Prostate gland (tissue), 2 donors: Measurements from ENCODE around the gene ITPR2. TPM values are rescaled to one million over a fixed set of nuclear protein-coding genes. Genes with fewer than 3 reads are reported as not detected.

Experiments used
- DNase-seq: peaks from one replicate; pipeline ENCODE4 v3.0.0-alpha.2; 2019; ENCODE audit warnings: low spot score
- H3K27ac ChIP-seq, 2 donors: fragments of 200-600 bp; sonication (generic); 2 replicates each; pipeline ENCODE4 v1.5.1; 2017 to 2019
- H3K27me3 ChIP-seq: fragments of 200-600 bp; sonication (generic); replicated peaks from 2 replicates; pipeline ENCODE4 v1.5.1; 2019; ENCODE audit not compliant: insufficient read depth
- H3K36me3 ChIP-seq, 2 donors: fragments of 200-600 bp; sonication (generic); 1 replicate in 1 of 2; 2 replicates in 1 of 2; pipeline versions ENCODE4 v1.5.1 to v1.8.1; 2017 to 2019
- H3K4me1 ChIP-seq: fragments of 200-600 bp; sonication (generic); replicated peaks from 2 replicates; pipeline ENCODE4 v1.5.1; 2019
- H3K4me3 ChIP-seq, 2 donors: fragments of 200-600 bp; sonication (generic); 2 replicates each; pipeline ENCODE4 v1.5.1; 2017 to 2019
- H3K9me3 ChIP-seq: fragments of 200-600 bp; sonication (generic); 2 replicates; pipeline ENCODE4 v1.5.1; 2017
- CTCF ChIP-seq, 4 experiments: fragments of 200-600 bp in 2 of 4; fragments of 450-650 bp in 2 of 4; sonication (generic) in 2 of 4; IDR thresholded peaks; 1 replicate in 3 of 4; 2 replicates in 1 of 4; pipeline ENCODE4 v1.5.1; 2016 to 2019; ENCODE audit warnings: antibody characterized with exemption in 4 of 4, mild to moderate bottlenecking in 2 of 4, moderate library complexity in 2 of 4
- POLR2A ChIP-seq: fragments of 450-650 bp; IDR thresholded peaks from one replicate; pipeline ENCODE4 v1.6.1; 2016; ENCODE audit warnings: antibody characterized with exemption, mild to moderate bottlenecking
- POLR2AphosphoS5 ChIP-seq: sonication (generic); formaldehyde crosslinking; IDR thresholded peaks from one replicate; pipeline ENCODE4 v1.6.1; 2017; ENCODE audit warnings: antibody characterized with exemption
- WGBS: methylation state at CpG from one replicate; pipeline ENCODE4 v1.1.5; 2018; 5-methylcytosine and 5-hydroxymethylcytosine counted together
- intact Hi-C: fragments of 100-400 bp; cut with DNase I; formaldehyde crosslinking; loops from one replicate; pipeline ENCODE4 v1.14.2; 2022
- total RNA-seq, 2 donors: library from RNA; depleted of rRNA; stranded (reverse); fragments of >200 nt; gene quantifications; one replicate each; pipeline ENCODE4 v1.1.0, GENCODE V29; 2016

Gene ITPR2
- total RNA-seq, 2 donors from 2014 or later, result 30.0 to 44.4 TPM

- no peak overlapping the region for H3K4me3 ChIP-seq
- 89% methylated on average over 2 of the region's 2 CpGs for WGBS
- H3K4me1 ChIP-seq, result no peaks in the 10 kb centered on the region
- H3K36me3 ChIP-seq, result no peaks in the 10 kb centered on the region
- intact Hi-C loops, result no loop called here
- TF ChIP-seq CTCF (IDR thresholded peaks at IDR 0.05) (no peak), POLR2AphosphoS5 (no peak), POLR2A (no peak)
- no peak overlapping the region for H3K27ac ChIP-seq
- H3K9me3 ChIP-seq, result no peaks in the 10 kb centered on the region
- H3K27me3 ChIP-seq, result no peaks in the 10 kb centered on the region
- DNase-seq, result no peak
These were observed 453.1 kb downstream of the ITPR2 start for GRCh38 chr12:26379777-26380467.

GRCh38 chr12:26378711-26379110, 454.3 kb downstream of the ITPR2 start:
- intact Hi-C loops, result no loop called here
- Histone ChIP-seq H3K27ac (no peak overlapping the region), H3K36me3 (no peaks in the 10 kb centered on the region), H3K4me1 (no peaks in the 10 kb centered on the region), H3K27me3 (no peaks in the 10 kb centered on the region), H3K9me3 (no peaks in the 10 kb centered on the region), H3K4me3 (no peak overlapping the region)
- WGBS, result 71% methylated on average over 6 of the region's 6 CpGs
- no peak for DNase-seq
- TF ChIP-seq POLR2A, result no peak
- no peak for TF ChIP-seq CTCF (IDR thresholded peaks at IDR 0.05)
- TF ChIP-seq POLR2AphosphoS5, result no peak

DNA sequence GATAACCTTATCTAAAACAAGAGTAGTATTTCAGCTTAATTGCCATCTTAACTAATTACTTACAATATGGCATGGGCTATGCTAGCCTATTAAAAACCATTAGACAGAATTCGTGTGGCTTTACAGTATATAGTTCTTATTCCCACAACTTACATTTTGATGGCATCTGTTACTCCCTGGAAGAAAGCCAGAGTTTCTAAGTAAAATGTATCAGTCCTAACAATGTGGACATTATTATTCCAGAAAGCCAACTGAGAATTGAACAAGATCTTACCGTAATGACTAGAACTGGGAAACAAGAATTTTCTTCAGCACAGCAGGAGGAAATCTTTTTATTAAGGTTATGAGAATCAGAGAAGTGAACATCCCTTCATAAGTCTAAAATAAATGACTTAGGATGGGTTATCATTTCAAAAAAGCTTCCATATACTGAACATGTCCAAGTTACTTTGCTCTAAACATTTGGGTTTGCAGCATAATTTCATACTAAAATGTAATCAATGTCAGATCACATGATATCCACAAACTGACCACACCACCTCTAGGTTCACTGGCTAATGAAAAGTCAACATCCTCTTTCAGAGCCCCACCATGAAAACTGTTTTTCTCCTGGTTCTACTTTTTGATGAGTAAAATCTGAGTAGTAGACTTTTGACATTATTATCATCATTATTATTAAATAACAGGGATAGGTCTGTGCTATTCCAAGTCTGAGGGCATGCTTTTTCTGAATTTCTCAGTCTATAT, 457.9 kb downstream of the ITPR2 start:
- no peaks in the 10 kb centered on the region for H3K27me3 ChIP-seq
- DNase-seq, result no peak
- intact Hi-C loops, result no loop called here
- no peak overlapping the region for H3K27ac ChIP-seq
- no peak overlapping the region for H3K4me3 ChIP-seq
- H3K36me3 ChIP-seq, result no peaks in the 10 kb centered on the region
- 59% methylated on average over 2 of the region's 2 CpGs for WGBS
- TF ChIP-seq POLR2A, result no peak
- TF ChIP-seq CTCF (IDR thresholded peaks at IDR 0.05), result no peak
- no peak for TF ChIP-seq POLR2AphosphoS5
- H3K9me3 ChIP-seq, result no peaks in the 10 kb centered on the region
- H3K4me1 ChIP-seq, result no peaks in the 10 kb centered on the region

DNA sequence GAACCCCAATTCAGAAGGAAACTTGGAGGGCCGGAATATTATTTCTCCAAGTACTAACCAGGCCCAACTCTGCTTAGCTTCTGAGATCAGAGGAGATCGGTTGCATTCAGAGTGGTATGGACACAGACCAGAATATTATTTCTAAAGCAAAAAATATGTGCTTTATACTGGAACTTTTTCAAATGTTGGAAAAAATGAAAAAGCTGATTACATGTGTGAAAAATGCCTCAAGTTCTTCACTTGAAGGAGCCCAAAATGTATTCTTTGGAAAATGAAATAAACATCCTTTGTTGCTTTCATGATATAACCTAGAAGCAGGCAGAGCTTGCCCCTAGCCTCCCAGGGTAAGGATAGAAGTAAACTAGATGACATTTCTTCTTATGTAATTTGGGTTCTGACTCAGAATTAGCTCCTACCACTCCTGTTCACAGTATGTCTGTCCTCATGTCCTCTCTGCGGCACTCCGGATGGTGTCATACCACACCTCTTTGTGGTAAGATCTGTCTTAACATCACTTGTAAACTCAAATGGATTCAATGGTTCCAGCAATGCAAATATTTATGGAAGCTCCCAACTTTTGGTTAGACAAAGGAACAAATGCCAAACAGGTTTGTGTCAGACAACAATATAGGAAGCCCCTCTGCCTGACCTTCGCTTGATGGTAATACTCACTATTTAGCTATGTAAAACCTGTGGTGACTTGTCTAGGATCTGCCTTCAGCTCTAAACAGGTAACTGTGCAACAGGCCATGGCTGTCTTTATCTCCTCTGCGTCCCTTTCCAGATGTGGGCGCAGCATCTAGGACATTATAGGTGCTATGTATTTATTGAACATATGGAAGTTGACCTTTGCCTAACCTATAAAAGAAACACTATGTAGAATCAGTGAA, 459.1 kb downstream of the ITPR2 start:
- 69% methylated on average over 7 of the region's 7 CpGs for WGBS
- no peak for DNase-seq
- Histone ChIP-seq H3K4me3 (no peak overlapping the region), H3K36me3 (no peaks in the 10 kb centered on the region), H3K27ac (no peak overlapping the region), H3K9me3 (no peaks in the 10 kb centered on the region), H3K27me3 (no peaks in the 10 kb centered on the region), H3K4me1 (no peaks in the 10 kb centered on the region)
- intact Hi-C loops, result no loop called here
- TF ChIP-seq POLR2AphosphoS5, result no peak
- TF ChIP-seq CTCF (IDR thresholded peaks at IDR 0.05), result no peak
- TF ChIP-seq POLR2A, result no peak
